Activated CD4-positive, alpha-beta T cell treated with anti-CD3 and anti-CD28 coated beads for 36 hours (primary cell): ENCODE data around the gene ADGRA3. TPM values are rescaled to one million over a fixed set of nuclear protein-coding genes. Genes with fewer than 3 reads are reported as not detected.
A peak's percentile ranks its signal among the peaks of the same experiment; 100 is the strongest.

Experiments used
- ATAC-seq: fragments of 200-7000 bp; cut with Tn5 transposase; one replicate; pipeline ENCODE4 v1.10.0; 2021; ENCODE audit warnings: mild to moderate bottlenecking, moderate library complexity
- CTCF ChIA-PET: fragments of 350-600 bp; sonication (Branson Sonifier 250); formaldehyde crosslinking; loops from one replicate; lab custom pipeline; 2021; ENCODE audit warnings: antibody characterized with exemption; lab: Charles Lee
- POLR2A ChIA-PET: fragments of 350-600 bp; sonication (Branson Sonifier 250); formaldehyde crosslinking; loops from one replicate; lab custom pipeline; 2021; ENCODE audit warnings: antibody characterized with exemption, inconsistent platforms; lab: Charles Lee
- DNase-seq: peaks from one replicate; pipeline ENCODE4 v3.0.0-alpha.2; 2020
- H3K27ac Mint-ChIP-seq: one replicate; pipeline ENCODE4 v1.8.0; 2021; ENCODE audit warnings: mixed read lengths
- H3K27me3 Mint-ChIP-seq: one replicate; pipeline ENCODE4 v1.8.0; 2021; ENCODE audit warnings: mixed read lengths
- H3K36me3 Mint-ChIP-seq: one replicate; pipeline ENCODE4 v1.8.0; 2021; ENCODE audit warnings: low read depth, mixed read lengths
- H3K4me1 Mint-ChIP-seq: one replicate; pipeline ENCODE4 v1.8.0; 2021; ENCODE audit warnings: mixed read lengths
- H3K4me3 Mint-ChIP-seq: one replicate; pipeline ENCODE4 v1.8.0; 2021; ENCODE audit warnings: mild to moderate bottlenecking, moderate library complexity, mixed read lengths
- H3K9me3 Mint-ChIP-seq: one replicate; pipeline ENCODE4 v1.8.0; 2021; ENCODE audit warnings: low read depth, mixed read lengths
- intact Hi-C, 2 experiments: fragments of 100-400 bp; cut with DNase I in 1 of 2; cut with micrococcal nuclease in 1 of 2; formaldehyde crosslinking; loops; one replicate each; pipeline versions ENCODE4 v1.14.2 to v1.15.1; 2022 to 2024; cut with DNase I, micrococcal nuclease
- total RNA-seq, 2 experiments: library from RNA; stranded (reverse); gene quantifications; one replicate each; pipeline ENCODE4 v1.2.3, GENCODE V29; 2021

The ADGRA3 gene
- 10 to 100 TPM; 10.8 to 15.2 TPM for total RNA-seq

GRCh38 chr4:22515888-22516541 is at the start of gene ADGRA3:
TSS of gene ADGRA3 (minus strand) at chr4:22516066. CDS start at chr4:22515784, 282 bp downstream.
- POLR2A ChIA-PET, result interaction anchor here (1.2 kb wide), 1 partner anchor 14 kb away, joined by 3 read pairs; no protein-coding TSS in a partner anchor
- H3K4me1 Mint-ChIP-seq, result peaks cover 13% of the 10 kb centered on the region

GRCh38 chr4:22556495-22556894 is 40.6 kb upstream of the ADGRA3 start:
- intact Hi-C loops, result no loop called here
- no peak overlapping the region for H3K27ac Mint-ChIP-seq
- H3K4me1 Mint-ChIP-seq, result no peaks in the 10 kb centered on the region
- H3K9me3 Mint-ChIP-seq, result no peaks in the 10 kb centered on the region
- H3K27me3 Mint-ChIP-seq, result no peaks in the 10 kb centered on the region
- ChIA-PET POLR2A (no interaction called here), CTCF (no interaction called here)
- no peak for ATAC-seq
- DNase-seq, result no peak
- H3K4me3 Mint-ChIP-seq, result no peak overlapping the region
- no peaks in the 10 kb centered on the region for H3K36me3 Mint-ChIP-seq

More at GRCh38 chr4:22515888-22516541, at the start of gene ADGRA3:
- DNase-seq, result peak; percentile 68
- CTCF ChIA-PET, result no interaction called here
- peaks cover 14% of the 10 kb centered on the region for H3K27me3 Mint-ChIP-seq
- intact Hi-C loops, result loop anchor here (1.0 to 10.0 kb wide), 4 partner anchors 72 to 176 kb away; partner anchors contain the start of gene GBA3 (in 1 of the 2)
- H3K4me3 Mint-ChIP-seq, result peak within 1 kb of the TSS; percentile 89
- peaks cover 3% of the 10 kb centered on the region for H3K36me3 Mint-ChIP-seq
- H3K9me3 Mint-ChIP-seq, result no peaks in the 10 kb centered on the region
- H3K27ac Mint-ChIP-seq, result peak within 1 kb of the TSS; percentile 88
- ATAC-seq, result peak; percentile 70

GRCh38 chr4:22554670-22555069 is 38.8 kb upstream of the ADGRA3 start:
- ChIA-PET POLR2A (no interaction called here), CTCF (no interaction called here)
- ATAC-seq, result no peak
- Mint-ChIP-seq H3K36me3 (no peaks in the 10 kb centered on the region), H3K4me1 (no peaks in the 10 kb centered on the region), H3K4me3 (no peak overlapping the region), H3K27me3 (no peaks in the 10 kb centered on the region), H3K9me3 (no peaks in the 10 kb centered on the region), H3K27ac (no peak overlapping the region)
- no peak for DNase-seq
- intact Hi-C loops, result no loop called here

GRCh38 chr4:22553560-22553959 is 37.7 kb upstream of the ADGRA3 start:
- Mint-ChIP-seq H3K4me3 (no peak overlapping the region), H3K27ac (no peak overlapping the region), H3K4me1 (no peaks in the 10 kb centered on the region), H3K27me3 (no peaks in the 10 kb centered on the region), H3K9me3 (no peaks in the 10 kb centered on the region), H3K36me3 (no peaks in the 10 kb centered on the region)
- CTCF ChIA-PET, result interaction anchor here (0.6 to 1.0 kb wide), 2 partner anchors 25 to 52 kb away, joined by 4 read pairs; no protein-coding TSS in a partner anchor
- POLR2A ChIA-PET, result no interaction called here
- ATAC-seq (no peak), DNase-seq (no peak)
- intact Hi-C loops, result no loop called here

GRCh38 chr4:22552812-22553211 is 36.9 kb upstream of the ADGRA3 start:
- ChIA-PET CTCF (interaction anchor here (0.6 kb wide), 1 partner anchor 51 kb away, joined by 4 read pairs; no protein-coding TSS in a partner anchor), POLR2A (no interaction called here)
- Mint-ChIP-seq H3K27me3 (no peaks in the 10 kb centered on the region), H3K4me1 (no peaks in the 10 kb centered on the region), H3K36me3 (no peaks in the 10 kb centered on the region), H3K27ac (no peak overlapping the region), H3K9me3 (no peaks in the 10 kb centered on the region), H3K4me3 (no peak overlapping the region)
- DNase-seq (no peak), ATAC-seq (no peak)
- intact Hi-C loops, result no loop called here

GRCh38 chr4:22551550-22551949 is 35.7 kb upstream of the ADGRA3 start:
- Mint-ChIP-seq H3K27ac (no peak overlapping the region), H3K36me3 (no peaks in the 10 kb centered on the region), H3K4me3 (no peak overlapping the region), H3K9me3 (peaks cover 6% of the 10 kb centered on the region), H3K4me1 (no peaks in the 10 kb centered on the region), H3K27me3 (no peaks in the 10 kb centered on the region)
- ATAC-seq (no peak), DNase-seq (no peak)
- CTCF ChIA-PET, result no interaction called here
- intact Hi-C loops, result no loop called here
- POLR2A ChIA-PET, result no interaction called here

- H3K27ac Mint-ChIP-seq, result no peak overlapping the region
- H3K27me3 Mint-ChIP-seq, result no peaks in the 10 kb centered on the region
- no peak for DNase-seq
- POLR2A ChIA-PET, result no interaction called here
- peaks cover 16% of the 10 kb centered on the region for H3K9me3 Mint-ChIP-seq
- no peak overlapping the region for H3K4me3 Mint-ChIP-seq
- intact Hi-C loops, result no loop called here
- peaks cover 3% of the 10 kb centered on the region for H3K36me3 Mint-ChIP-seq
- no peak for ATAC-seq
- CTCF ChIA-PET, result no interaction called here
- H3K4me1 Mint-ChIP-seq, result no peaks in the 10 kb centered on the region
Measured at GRCh38 chr4:22546299-22546698, 30.4 kb upstream of the ADGRA3 start.

GRCh38 chr4:22539251-22539650 is 23.4 kb upstream of the ADGRA3 start:
- CTCF ChIA-PET, result interaction anchor here (0.6 to 1.0 kb wide), 2 partner anchors 32 to 51 kb away, joined by 3 read pairs; no protein-coding TSS in a partner anchor
- Mint-ChIP-seq H3K27me3 (no peaks in the 10 kb centered on the region), H3K27ac (no peak overlapping the region), H3K4me1 (no peaks in the 10 kb centered on the region), H3K36me3 (no peaks in the 10 kb centered on the region), H3K4me3 (no peak overlapping the region), H3K9me3 (peaks cover 10% of the 10 kb centered on the region)
- intact Hi-C loops, result no loop called here
- DNase-seq (no peak), ATAC-seq (no peak)
- POLR2A ChIA-PET, result no interaction called here

- ChIA-PET POLR2A (no interaction called here), CTCF (no interaction called here)
- no peak for DNase-seq
- H3K9me3 Mint-ChIP-seq, result peaks cover 15% of the 10 kb centered on the region
- no peaks in the 10 kb centered on the region for H3K36me3 Mint-ChIP-seq
- no peak overlapping the region for H3K27ac Mint-ChIP-seq
- no peak overlapping the region for H3K4me3 Mint-ChIP-seq
- no peaks in the 10 kb centered on the region for H3K4me1 Mint-ChIP-seq
- no peak for ATAC-seq
- intact Hi-C loops, result no loop called here
- no peaks in the 10 kb centered on the region for H3K27me3 Mint-ChIP-seq
Measured at GRCh38 chr4:22537864-22538263, 22.0 kb upstream of the ADGRA3 start.

- H3K4me3 Mint-ChIP-seq, result no peak overlapping the region
- ATAC-seq (no peak), DNase-seq (no peak)
- ChIA-PET CTCF (no interaction called here), POLR2A (no interaction called here)
- no peaks in the 10 kb centered on the region for H3K27me3 Mint-ChIP-seq
- intact Hi-C loops, result no loop called here
- H3K4me1 Mint-ChIP-seq, result no peaks in the 10 kb centered on the region
- no peaks in the 10 kb centered on the region for H3K36me3 Mint-ChIP-seq
- H3K27ac Mint-ChIP-seq, result no peak overlapping the region
- H3K9me3 Mint-ChIP-seq, result peaks cover 16% of the 10 kb centered on the region
Measured at GRCh38 chr4:22534374-22534773, 18.5 kb upstream of the ADGRA3 start.

GRCh38 chr4:22532896-22533295 is 17.0 kb upstream of the ADGRA3 start:
- Mint-ChIP-seq H3K4me1 (no peaks in the 10 kb centered on the region), H3K9me3 (peaks cover 16% of the 10 kb centered on the region), H3K4me3 (no peak overlapping the region), H3K27ac (no peak overlapping the region), H3K36me3 (no peaks in the 10 kb centered on the region), H3K27me3 (no peaks in the 10 kb centered on the region)
- intact Hi-C loops, result no loop called here
- ATAC-seq, result no peak
- DNase-seq, result no peak
- ChIA-PET CTCF (no interaction called here), POLR2A (no interaction called here)

- intact Hi-C loops, result no loop called here
- no peaks in the 10 kb centered on the region for H3K27me3 Mint-ChIP-seq
- no peak overlapping the region for H3K4me3 Mint-ChIP-seq
- ATAC-seq, result no peak
- H3K9me3 Mint-ChIP-seq, result peaks cover 13% of the 10 kb centered on the region
- H3K4me1 Mint-ChIP-seq, result no peaks in the 10 kb centered on the region
- ChIA-PET POLR2A (no interaction called here), CTCF (no interaction called here)
- H3K27ac Mint-ChIP-seq, result no peak overlapping the region
- DNase-seq, result no peak
- H3K36me3 Mint-ChIP-seq, result no peaks in the 10 kb centered on the region
Measured at GRCh38 chr4:22532117-22532516, 16.3 kb upstream of the ADGRA3 start.
